WTC11 (cell line): ENCODE data around the gene IMPDH1. TPM values are rescaled to one million over a fixed set of nuclear protein-coding genes. Genes with fewer than 3 reads are reported as not detected.

ENCODE experiments used
- ATAC-seq: fragments of 200-7000 bp; cut with Tn5 transposase; 2 replicates; pipeline ENCODE4 v1.10.0; 2021; ENCODE audit warnings: mild to moderate bottlenecking, moderate library complexity
- CTCF ChIA-PET: fragments of 300-600 bp; sonication (Branson Sonifier 250); formaldehyde crosslinking; loops from one replicate; lab custom pipeline; 2021; ENCODE audit warnings: antibody characterized with exemption; lab: Charles Lee
- POLR2A ChIA-PET: fragments of 350-600 bp; sonication (Branson Sonifier 250); formaldehyde crosslinking; loops from one replicate; lab custom pipeline; 2021; ENCODE audit warnings: antibody characterized with exemption; lab: Charles Lee
- DNase-seq: peaks from one replicate; pipeline ENCODE4 v3.0.0; 2021; ENCODE audit warnings: low spot score
- H3K27ac Mint-ChIP-seq: 2 replicates; pipeline ENCODE4 v1.8.0; 2021; ENCODE audit warnings: mixed read lengths
- H3K27me3 Mint-ChIP-seq: 2 replicates; pipeline ENCODE4 v1.8.0; 2021; ENCODE audit warnings: low read depth, mild to moderate bottlenecking, moderate library complexity, mixed read lengths
- H3K36me3 Mint-ChIP-seq: 2 replicates; pipeline ENCODE4 v1.8.0; 2021; ENCODE audit warnings: mixed read lengths
- H3K4me1 Mint-ChIP-seq: 2 replicates; pipeline ENCODE4 v1.8.0; 2022; ENCODE audit warnings: mixed read lengths
- H3K4me3 Mint-ChIP-seq: 2 replicates; pipeline ENCODE4 v1.8.0; 2021; ENCODE audit warnings: mild to moderate bottlenecking, moderate library complexity, mixed read lengths
- H3K9me3 Mint-ChIP-seq: 2 replicates; pipeline ENCODE4 v1.8.0; 2021; ENCODE audit warnings: mixed read lengths
- ATF6 ChIP-seq: sonication (generic); formaldehyde crosslinking; IDR thresholded peaks from 2 replicates; pipeline ENCODE4 v1.8.1; 2023; ENCODE audit warnings: mild to moderate bottlenecking, missing genetic modification reagents
- CDX4 ChIP-seq: fragments of 250-450 bp; sonication (Bioruptor Pico); IDR thresholded peaks from 2 replicates; pipeline ENCODE4 v1.9.0; 2021; ENCODE audit warnings: moderate library complexity, mild to moderate bottlenecking, inconsistent platforms, borderline replicate concordance
- ERG ChIP-seq: fragments of 250-450 bp; sonication (Bioruptor Pico); IDR thresholded peaks from 2 replicates; pipeline ENCODE4 v1.8.0; 2021; ENCODE audit warnings: mild to moderate bottlenecking
- JUN ChIP-seq: sonication (generic); formaldehyde crosslinking; IDR thresholded peaks from 2 replicates; pipeline ENCODE4 v1.8.0; 2023; ENCODE audit warnings: mild to moderate bottlenecking, missing genetic modification reagents
- KAT7 ChIP-seq: sonication (generic); formaldehyde crosslinking; IDR thresholded peaks from 2 replicates; pipeline ENCODE4 v1.8.1; 2023; ENCODE audit warnings: missing genetic modification reagents, mild to moderate bottlenecking, borderline replicate concordance
- MAX ChIP-seq: sonication (generic); formaldehyde crosslinking; IDR thresholded peaks from 2 replicates; pipeline ENCODE4 v1.8.0; 2022; ENCODE audit warnings: mild to moderate bottlenecking, missing genetic modification reagents
- NFE2L1 ChIP-seq: sonication (generic); formaldehyde crosslinking; IDR thresholded peaks from 2 replicates; pipeline ENCODE4 v1.8.1; 2023; ENCODE audit warnings: missing genetic modification reagents
- NR2C2 ChIP-seq: sonication (generic); formaldehyde crosslinking; IDR thresholded peaks from 2 replicates; pipeline ENCODE4 v1.8.0; 2022; ENCODE audit warnings: mild to moderate bottlenecking, missing genetic modification reagents
- NR3C1 ChIP-seq: sonication (generic); formaldehyde crosslinking; conservative IDR thresholded peaks from 2 replicates; pipeline ENCODE4 v1.8.1; 2023; ENCODE audit warnings: low read depth, mild to moderate bottlenecking, missing genetic modification reagents
- RELA ChIP-seq: sonication (generic); formaldehyde crosslinking; IDR thresholded peaks from 2 replicates; pipeline ENCODE4 v1.8.1; 2022; ENCODE audit warnings: missing genetic modification reagents, mild to moderate bottlenecking, borderline replicate concordance
- ZMAT4 ChIP-seq: fragments of 250-450 bp; sonication (Bioruptor Pico); IDR thresholded peaks from 2 replicates; pipeline ENCODE4 v1.9.0; 2021; ENCODE audit warnings: mild to moderate bottlenecking
- ZNF121 ChIP-seq: sonication (generic); formaldehyde crosslinking; IDR thresholded peaks from 2 replicates; pipeline ENCODE4 v1.8.0; 2023; ENCODE audit warnings: missing genetic modification reagents
- ZNF317 ChIP-seq: sonication (generic); formaldehyde crosslinking; IDR thresholded peaks from 2 replicates; pipeline ENCODE4 v1.8.1; 2023; ENCODE audit warnings: low read depth, mild to moderate bottlenecking, moderate library complexity, missing genetic modification reagents, borderline replicate concordance
- ZNF416 ChIP-seq: fragments of 250-450 bp; sonication (Bioruptor Pico); IDR thresholded peaks from 2 replicates; pipeline ENCODE4 v1.9.0; 2021; ENCODE audit warnings: mild to moderate bottlenecking, inconsistent platforms
- ZNF425 ChIP-seq: fragments of 250-450 bp; sonication (Bioruptor Pico); conservative IDR thresholded peaks from 2 replicates; pipeline ENCODE4 v1.9.0; 2021; ENCODE audit warnings: mild to moderate bottlenecking
- ZNF512 ChIP-seq: sonication (generic); formaldehyde crosslinking; IDR thresholded peaks from 2 replicates; pipeline ENCODE4 v1.8.1; 2022; ENCODE audit warnings: missing genetic modification reagents, borderline replicate concordance
- ZSCAN18 ChIP-seq: fragments of 250-450 bp; sonication (Bioruptor Pico); IDR thresholded peaks from 2 replicates; pipeline ENCODE4 v2.1.2; 2022; ENCODE audit warnings: mild to moderate bottlenecking, moderate library complexity
- total RNA-seq: library from RNA; stranded (reverse); gene quantifications from 3 replicates; pipeline ENCODE4 v1.2.3, GENCODE V29; 2021

The IMPDH1 gene
- total RNA-seq, 1 experiment from 2014 or later: 54.2 TPM

- no peak for TF ChIP-seq NR2C2 (CRISPR knock-in tag)
- no peak for TF ChIP-seq ZNF317 (CRISPR knock-in tag)
- TF ChIP-seq NFE2L1 (CRISPR knock-in tag): no peak
- Mint-ChIP-seq H3K4me3 (no peak overlapping the region), H3K4me1 (peaks cover 19% of the 10 kb centered on the region), H3K27ac (no peak overlapping the region), H3K36me3 (no peaks in the 10 kb centered on the region), H3K9me3 (no peaks in the 10 kb centered on the region), H3K27me3 (peaks cover 86% of the 10 kb centered on the region)
- no peak for ATAC-seq
- POLR2A ChIA-PET: no interaction called here
- CTCF ChIA-PET: interaction anchor here (1.0 kb wide), 1 partner anchor 23 kb away, joined by 4 read pairs; no protein-coding TSS in a partner anchor
- DNase-seq: no peak
Measured at GRCh38 chr7:128364166-128364870, 45.5 kb downstream of the IMPDH1 start.

GRCh38 chr7:128363261-128363721 is 46.5 kb downstream of the IMPDH1 start:
- Mint-ChIP-seq H3K27me3 (peaks cover 96% of the 10 kb centered on the region), H3K4me3 (no peak overlapping the region), H3K36me3 (no peaks in the 10 kb centered on the region), H3K27ac (no peak overlapping the region), H3K9me3 (no peaks in the 10 kb centered on the region), H3K4me1 (peaks cover 19% of the 10 kb centered on the region)
- ChIA-PET CTCF (interaction anchor here (2.0 to 9.2 kb wide), 2 partner anchors 16 to 18 kb away, joined by 8 to 107 read pairs; no protein-coding TSS in a partner anchor), POLR2A (no interaction called here)
- DNase-seq (no peak), ATAC-seq (no peak)
- TF ChIP-seq ZMAT4: no peak
- no peak for TF ChIP-seq JUN (CRISPR knock-in tag)
- no peak for TF ChIP-seq ZNF425
- TF ChIP-seq RELA (CRISPR knock-in tag): no peak
- no peak for TF ChIP-seq ATF6 (CRISPR knock-in tag)
- TF ChIP-seq KAT7 (CRISPR knock-in tag): no peak

GRCh38 chr7:128362670-128363069 is 47.1 kb downstream of the IMPDH1 start:
- Mint-ChIP-seq H3K27me3 (peaks cover 97% of the 10 kb centered on the region), H3K36me3 (no peaks in the 10 kb centered on the region), H3K4me3 (no peak overlapping the region), H3K27ac (no peak overlapping the region), H3K9me3 (no peaks in the 10 kb centered on the region), H3K4me1 (peaks cover 19% of the 10 kb centered on the region)
- ATAC-seq (no peak), DNase-seq (no peak)
- ChIA-PET CTCF (interaction anchor here (1.0 to 9.2 kb wide), 4 partner anchors 10 to 25 kb away, joined by 4 to 107 read pairs (median 6); no protein-coding TSS in a partner anchor), POLR2A (no interaction called here)
- TF ChIP-seq ZNF416 (no peak), ZNF121 (CRISPR knock-in tag) (no peak), ERG (CRISPR knock-in tag) (no peak), CDX4 (CRISPR knock-in tag) (no peak), ZMAT4 (no peak), ATF6 (CRISPR knock-in tag) (no peak), ZNF512 (no peak), JUN (CRISPR knock-in tag) (no peak), ZSCAN18 (CRISPR knock-in tag) (no peak), NR3C1 (CRISPR knock-in tag) (no peak), MAX (CRISPR knock-in tag) (no peak)
